Chondrocyte (in vitro differentiated cells): ENCODE data around the gene CCDC69. TPM values are rescaled to one million over a fixed set of nuclear protein-coding genes. Genes with fewer than 3 reads are reported as not detected.

Experiments
- DNase-seq: peaks from one replicate; pipeline ENCODE4 v3.0.0; 2021; ENCODE audit warnings: mixed read lengths, low spot score
- H3K27ac Mint-ChIP-seq: one replicate; pipeline ENCODE4 v1.8.0; 2021; ENCODE audit warnings: mild to moderate bottlenecking, moderate library complexity, mixed read lengths; ENCODE audit not compliant: unreplicated experiment
- H3K27me3 Mint-ChIP-seq: 2 replicates; pipeline ENCODE4 v1.8.0; 2021; ENCODE audit warnings: low read depth, mixed read lengths
- H3K36me3 Mint-ChIP-seq: 2 replicates; pipeline ENCODE4 v1.8.0; 2021; ENCODE audit warnings: low read depth, mixed read lengths
- H3K4me1 Mint-ChIP-seq: 2 replicates; pipeline ENCODE4 v1.8.0; 2021; ENCODE audit warnings: low read depth, mild to moderate bottlenecking, mixed read lengths
- H3K4me3 Mint-ChIP-seq: one replicate; pipeline ENCODE4 v1.8.0; 2021; ENCODE audit warnings: mild to moderate bottlenecking, moderate library complexity, mixed read lengths; ENCODE audit not compliant: unreplicated experiment
- H3K9me3 Mint-ChIP-seq: 2 replicates; pipeline ENCODE4 v1.8.0; 2021; ENCODE audit warnings: low read depth, mixed read lengths
- CTCF ChIP-seq: fragments of 200-600 bp; sonication (generic); IDR thresholded peaks from 2 replicates; pipeline ENCODE4 v1.5.0; 2021; ENCODE audit warnings: antibody characterized with exemption, mild to moderate bottlenecking, moderate library complexity
- total RNA-seq: library from RNA; stranded (reverse); gene quantifications from 3 replicates; pipeline ENCODE4 v1.2.1, GENCODE V29; 2021

CCDC69 gene
- total RNA-seq, 1 donor from 2014 or later = 1.3 TPM

- H3K9me3 Mint-ChIP-seq = no peaks in the 10 kb centered on the region
- H3K4me1 Mint-ChIP-seq = peaks cover 43% of the 10 kb centered on the region
- H3K36me3 Mint-ChIP-seq = peaks cover 36% of the 10 kb centered on the region
- no peaks in the 10 kb centered on the region for H3K27me3 Mint-ChIP-seq
- H3K4me3 Mint-ChIP-seq = no peak overlapping the region
- no peak overlapping the region for H3K27ac Mint-ChIP-seq
- TF ChIP-seq CTCF = no peak
- no peak for DNase-seq
Observed at GRCh38 chr5:151142933-151143332, 81.0 kb downstream of the CCDC69 start.

GRCh38 chr5:151141535-151141934 lies 82.4 kb downstream of the CCDC69 start:
- TF ChIP-seq CTCF = no peak
- Mint-ChIP-seq H3K4me1 (peaks cover 39% of the 10 kb centered on the region), H3K36me3 (peaks cover 41% of the 10 kb centered on the region), H3K27me3 (no peaks in the 10 kb centered on the region), H3K9me3 (no peaks in the 10 kb centered on the region), H3K27ac (peak overlapping the region; percentile 78), H3K4me3 (no peak overlapping the region)
- DNase-seq = no peak

GRCh38 chr5:151140686-151141459 lies 83.0 kb downstream of the CCDC69 start:
- H3K4me3 Mint-ChIP-seq = no peak overlapping the region
- peaks cover 46% of the 10 kb centered on the region for H3K36me3 Mint-ChIP-seq

GRCh38 chr5:151139646-151140045 lies 84.2 kb downstream of the CCDC69 start:
- Mint-ChIP-seq H3K4me3 (no peak overlapping the region), H3K36me3 (peaks cover 40% of the 10 kb centered on the region), H3K27me3 (no peaks in the 10 kb centered on the region), H3K27ac (no peak overlapping the region), H3K4me1 (peaks cover 35% of the 10 kb centered on the region), H3K9me3 (no peaks in the 10 kb centered on the region)
- DNase-seq = no peak
- TF ChIP-seq CTCF = no peak

More at GRCh38 chr5:151140686-151141459, 83.0 kb downstream of the CCDC69 start:
- no peak for DNase-seq
- no peak for TF ChIP-seq CTCF
- peak overlapping the region; percentile 78 for H3K27ac Mint-ChIP-seq
- peaks cover 39% of the 10 kb centered on the region for H3K4me1 Mint-ChIP-seq
- H3K9me3 Mint-ChIP-seq = no peaks in the 10 kb centered on the region
- no peaks in the 10 kb centered on the region for H3K27me3 Mint-ChIP-seq

GRCh38 chr5:151139015-151139414 lies 84.9 kb downstream of the CCDC69 start:
- TF ChIP-seq CTCF = no peak
- H3K36me3 Mint-ChIP-seq = peaks cover 41% of the 10 kb centered on the region

More at GRCh38 chr5:151139015-151139414, 84.9 kb downstream of the CCDC69 start:
- Mint-ChIP-seq H3K27me3 (no peaks in the 10 kb centered on the region), H3K4me1 (peaks cover 29% of the 10 kb centered on the region), H3K9me3 (no peaks in the 10 kb centered on the region), H3K27ac (no peak overlapping the region), H3K4me3 (no peak overlapping the region)
- DNase-seq = no peak
